H1 (cell line): ENCODE data around the gene PRKCH. TPM values are rescaled to one million over a fixed set of nuclear protein-coding genes. Genes with fewer than 3 reads are reported as not detected.

ENCODE experiments used
- BRCA1 ChIP-seq: IDR thresholded peaks from 2 replicates; pipeline ENCODE4 v1.6.1; 2012; ENCODE audit warnings: low read depth, low read length, improper control_type of control experiment
- CREB1 ChIP-seq: IDR thresholded peaks from 2 replicates; pipeline ENCODE4 v1.6.1; 2012; ENCODE audit warnings: inconsistent platforms
- FOSL1 ChIP-seq: IDR thresholded peaks from 2 replicates; pipeline ENCODE4 v1.6.1; 2011; ENCODE audit warnings: mild to moderate bottlenecking, low read depth, low read length, moderate library complexity; ENCODE audit not compliant: insufficient read depth
- RNF2 ChIP-seq: fragments of 200-900, 300-1000 bp; sonication (generic); IDR thresholded peaks from 2 replicates; pipeline ENCODE4 v1.7.1; 2016; ENCODE audit warnings: borderline replicate concordance, low read depth, mild to moderate bottlenecking, antibody characterized with exemption, low read length; ENCODE audit not compliant: poor library complexity, severe bottlenecking; ENCODE audit errors: missing control alignments
- TAF1 ChIP-seq: IDR thresholded peaks from 2 replicates; pipeline ENCODE4 v1.6.1; 2011; ENCODE audit warnings: mild to moderate bottlenecking, low read depth, low read length
- polyA plus RNA-seq, 7 experiments: library from polyadenylated mRNA; depleted of rRNA in 3 of 7; stranded (reverse) in 5 of 7; unstranded in 2 of 7; fragments of >200 nt in 5 of 7; fragments of 200-250 nt in 2 of 7; gene quantifications; 1 replicate in 5 of 7; 2 replicates in 1 of 7; 4 replicates in 1 of 7; pipeline versions ENCODE4 v1.2.1 to v1.2.3, GENCODE V29; 2011 to 2013; ENCODE audit warnings: missing spikeins in 2 of 7, mixed read lengths in 2 of 7
- total RNA-seq: library from RNA; stranded (reverse); fragmentation: NEBNext Ultra II Directional; extraction: Animal tissue kit (Norgen Biotek cat#: 25700); gene quantifications from 2 replicates; pipeline ENCODE4 v1.2.1, GENCODE V29; 2021

The PRKCH gene
- total and polyA plus RNA-seq, 2 of the 8 experiments (the other 6 are each of a cell fraction or from before 2014, with no cell fraction given): 6.4 to 7.0 TPM

GRCh38 chr14:61578745-61579144 is 257.4 kb downstream of the PRKCH start (continued):
- TF ChIP-seq CREB1 (no peak), BRCA1 (no peak), RNF2 (no peak), FOSL1 (no peak), TAF1 (no peak)
